Brain microvascular endothelial cell (primary cell): ENCODE measurements around the gene TSPOAP1.

Experiments
- DNase-seq: peaks from one replicate; pipeline ENCODE4 v3.0.0-alpha.2; 2020
- H3K27ac ChIP-seq: fragments of 250-450 bp; sonication (Bioruptor Pico); 2 replicates; pipeline ENCODE4 v1.5.1; 2020; ENCODE audit warnings: mild to moderate bottlenecking, moderate library complexity
- H3K27me3 ChIP-seq: fragments of 250-450 bp; sonication (Bioruptor Pico); replicated peaks from 2 replicates; pipeline ENCODE4 v1.5.1; 2020; ENCODE audit warnings: mild to moderate bottlenecking
- H3K36me3 ChIP-seq: fragments of 250-450 bp; sonication (Bioruptor Pico); replicated peaks from 2 replicates; pipeline ENCODE4 v1.5.1; 2020; ENCODE audit warnings: mild to moderate bottlenecking
- H3K4me3 ChIP-seq: 2 replicates; pipeline ENCODE4 v1.5.1; 2011; ENCODE audit warnings: low read depth, mild to moderate bottlenecking, control low read depth, low read length, moderate library complexity
- CTCF ChIP-seq: IDR thresholded peaks from 2 replicates; pipeline ENCODE4 v1.5.1; 2011; ENCODE audit warnings: low read depth, mild to moderate bottlenecking, moderate library complexity, low read length, control low read depth, inconsistent platforms; ENCODE audit errors: missing control alignments
- in situ Hi-C: cut with HindIII; loops from 2 replicates; pipeline ENCODE4 v1.10.0; 2017; ENCODE audit warnings: low sequenced_read_pairs, low pct_ligation_motif_present

The TSPOAP1 gene

GRCh38 chr17:58281511-58282011, 47.0 kb downstream of the TSPOAP1 start:
- H3K4me3 ChIP-seq, result no peak overlapping the region
- no peak for DNase-seq
- peaks cover 24% of the 10 kb centered on the region for H3K27me3 ChIP-seq
- H3K36me3 ChIP-seq, result no peaks in the 10 kb centered on the region
- TF ChIP-seq CTCF, result no peak
- in situ Hi-C loops, result no loop called here
- H3K27ac ChIP-seq, result no peak overlapping the region

- in situ Hi-C loops, result no loop called here
- no peak for TF ChIP-seq CTCF
- Histone ChIP-seq H3K4me3 (no peak within 1 kb of the TSS), H3K36me3 (no peaks in the 10 kb centered on the region), H3K27ac (no peak within 1 kb of the TSS), H3K27me3 (peaks cover 24% of the 10 kb centered on the region)
- no peak for DNase-seq
Observed at GRCh38 chr17:58280480-58281217, 47.9 kb downstream of the TSPOAP1 start, which contains the start of gene MPO. TSS of gene MPO (minus strand) at chr17:58280935. CDS start at chr17:58280758, 177 bp downstream.

- H3K27me3 ChIP-seq, result peaks cover 24% of the 10 kb centered on the region
- H3K27ac ChIP-seq, result no peak overlapping the region
- H3K4me3 ChIP-seq, result no peak overlapping the region
- DNase-seq, result no peak
- in situ Hi-C loops, result no loop called here
- H3K36me3 ChIP-seq, result no peaks in the 10 kb centered on the region
- no peak for TF ChIP-seq CTCF
Observed at GRCh38 chr17:58279736-58280479, 48.7 kb downstream of the TSPOAP1 start.

GRCh38 chr17:58279016-58279711, 49.4 kb downstream of the TSPOAP1 start:
- no peak overlapping the region for H3K27ac ChIP-seq
- H3K27me3 ChIP-seq, result peaks cover 24% of the 10 kb centered on the region
- TF ChIP-seq CTCF, result no peak
- in situ Hi-C loops, result no loop called here
- DNase-seq, result peak; percentile 18
- no peak overlapping the region for H3K4me3 ChIP-seq
- no peaks in the 10 kb centered on the region for H3K36me3 ChIP-seq

GRCh38 chr17:58278661-58279015, 50.0 kb downstream of the TSPOAP1 start:
- H3K36me3 ChIP-seq, result no peaks in the 10 kb centered on the region
- no peak for TF ChIP-seq CTCF
- in situ Hi-C loops, result no loop called here
- H3K4me3 ChIP-seq, result no peak overlapping the region
- H3K27me3 ChIP-seq, result peaks cover 24% of the 10 kb centered on the region
- H3K27ac ChIP-seq, result no peak overlapping the region
- no peak for DNase-seq
